ELF-1 (cell line): ENCODE data around the gene CHCHD6.
"Not testable (repeated sequence)": the region's sequence is repeated elsewhere in the genome, so short reads cannot be mapped to it uniquely, and the experiment has no call there.

ENCODE experiments used
- DNase-seq: peaks from one replicate; pipeline ENCODE4 v3.0.0-alpha.2; 2016; ENCODE audit warnings: low read depth, low spot score

Gene CHCHD6

GRCh38 chr3:126766653-126767052 lies 62.6 kb downstream of the CHCHD6 start:
- DNase-seq = no peak

- no peak for DNase-seq
Observed at GRCh38 chr3:126768903-126769302, 64.9 kb downstream of the CHCHD6 start.

GRCh38 chr3:126770096-126770495 lies 66.1 kb downstream of the CHCHD6 start:
- DNase-seq = no peak

DNA sequence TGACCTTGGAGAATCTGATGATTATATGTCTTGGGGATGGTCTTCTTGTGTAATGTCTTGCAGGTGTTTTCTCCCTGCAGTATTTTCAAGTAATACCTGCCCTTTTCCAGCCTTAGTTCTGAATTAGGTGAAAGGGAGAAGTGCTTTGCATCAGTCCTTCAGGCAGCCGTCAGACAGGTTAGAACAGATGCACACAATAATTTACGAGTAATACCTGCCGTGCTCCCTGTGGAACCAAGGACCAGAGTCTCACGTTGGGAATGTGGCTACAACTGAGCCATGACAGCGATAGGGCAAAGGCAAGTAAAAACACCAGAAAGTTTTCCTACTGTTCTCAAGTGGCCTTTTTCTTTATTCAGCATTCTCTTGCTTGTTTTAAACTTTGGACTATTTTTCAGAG lies 69.1 kb downstream of the CHCHD6 start:
- DNase-seq = no peak

DNA sequence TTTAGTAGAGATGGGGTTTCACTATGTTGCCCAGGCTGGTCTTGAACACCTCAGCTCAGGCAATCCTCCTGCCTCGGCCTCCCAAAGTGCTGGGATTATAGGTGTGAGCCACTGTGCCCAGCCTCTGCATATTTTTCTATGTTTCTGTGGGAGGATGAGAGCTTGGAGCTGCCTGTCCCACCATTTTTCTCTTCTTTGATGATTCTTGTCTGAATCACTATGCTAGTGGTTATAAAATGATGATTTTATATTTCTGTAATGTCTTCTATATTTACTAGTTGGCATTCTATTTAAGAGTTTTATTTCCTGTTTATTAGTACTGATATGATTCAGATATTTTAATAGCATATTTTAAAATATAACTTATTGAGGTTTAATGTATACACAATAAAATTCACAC lies 69.7 kb downstream of the CHCHD6 start:
- no peak for DNase-seq

- DNase-seq = no peak
Observed at GRCh38 chr3:126777366-126777765, 73.3 kb downstream of the CHCHD6 start.

GRCh38 chr3:126780666-126781065 lies 76.6 kb downstream of the CHCHD6 start:
- peak; percentile 43 for DNase-seq

DNA sequence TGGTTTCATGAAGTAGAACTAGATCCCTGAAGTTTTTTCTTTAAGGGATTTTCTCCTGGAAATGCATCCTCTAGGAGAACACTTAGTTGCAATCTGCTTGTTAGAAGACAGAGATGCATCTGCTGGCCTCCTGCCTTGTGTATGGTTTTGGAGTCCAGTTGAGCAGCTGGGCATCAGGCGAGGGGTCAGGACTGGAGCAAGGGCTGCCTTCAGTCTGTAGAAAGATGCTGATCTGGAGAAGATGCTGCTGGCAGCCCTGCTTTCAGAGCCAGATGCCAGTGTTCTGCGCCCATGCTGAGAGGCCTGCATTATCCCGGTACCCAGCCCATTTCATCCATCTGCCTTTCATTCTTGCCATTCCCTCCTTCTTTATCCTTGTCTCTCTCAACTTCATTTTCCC lies 77.4 kb downstream of the CHCHD6 start:
- no peak for DNase-seq

- peak; percentile 9 for DNase-seq
Observed at GRCh38 chr3:126781889-126782491, 78.0 kb downstream of the CHCHD6 start.

DNA sequence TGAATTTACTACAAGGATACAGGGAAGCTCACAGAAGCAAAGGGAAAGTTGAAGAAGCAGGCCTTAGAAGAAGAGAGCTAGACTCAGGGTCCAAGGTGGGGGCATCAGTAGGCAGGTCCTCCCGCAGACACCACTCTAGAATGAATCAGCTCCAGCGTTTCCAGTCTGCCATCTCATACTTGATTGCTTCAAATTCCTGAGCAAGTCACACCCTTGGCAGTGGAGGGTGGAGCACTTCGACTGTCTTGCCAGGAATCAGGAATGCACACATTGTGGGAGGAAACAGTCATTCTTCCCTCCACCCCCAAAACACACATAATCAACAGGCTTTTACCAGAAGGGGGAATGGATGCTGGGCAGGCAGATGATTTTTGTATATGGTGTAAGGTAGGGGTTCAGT lies 78.5 kb downstream of the CHCHD6 start:
- DNase-seq = peak; percentile 42

DNA sequence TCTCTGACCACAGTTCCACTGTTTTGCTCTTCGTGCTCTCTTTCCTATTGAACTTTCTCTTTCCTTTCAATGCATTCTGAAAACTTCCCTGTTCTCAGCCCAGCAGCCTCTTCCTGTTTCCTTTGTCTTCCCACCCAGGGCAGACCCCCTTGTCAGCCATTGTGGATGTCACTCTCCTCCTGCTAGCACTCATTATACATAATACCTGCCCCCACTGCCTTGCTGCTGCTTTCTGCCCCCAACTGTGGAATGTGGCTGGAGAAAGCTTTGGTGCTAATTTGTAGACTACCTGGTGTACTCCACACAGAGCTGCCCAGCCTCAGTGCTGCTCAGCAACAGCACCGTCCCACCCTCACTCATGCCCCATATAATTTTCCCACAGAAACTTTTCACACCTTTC lies 80.2 kb downstream of the CHCHD6 start:
- peak; percentile 29 for DNase-seq

- DNase-seq = peak; percentile 53
Observed at GRCh38 chr3:126791320-126791719, 87.3 kb downstream of the CHCHD6 start.

- no peak for DNase-seq
Observed at GRCh38 chr3:126792998-126793397, 89.0 kb downstream of the CHCHD6 start.

DNA sequence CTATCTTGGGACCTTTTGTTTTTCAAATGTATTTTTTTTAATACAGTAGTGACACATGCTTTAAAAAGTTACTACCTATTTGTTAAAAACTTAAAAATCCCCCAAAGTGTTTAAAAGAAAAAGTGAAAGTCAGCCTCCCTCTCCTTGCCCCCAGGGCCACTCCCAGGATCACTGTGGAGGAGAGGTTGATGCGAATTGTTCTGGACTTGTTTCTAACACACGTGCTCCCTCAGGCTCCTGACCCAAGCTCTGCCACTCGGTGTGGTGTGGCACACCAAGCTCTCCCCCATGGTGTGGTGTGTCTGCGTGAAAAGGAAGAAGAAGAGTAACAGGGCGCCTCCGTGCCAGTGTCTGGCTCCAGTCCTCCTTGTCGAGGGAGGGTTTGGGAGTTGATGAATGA lies 93.5 kb downstream of the CHCHD6 start:
- DNase-seq = no peak

GRCh38 chr3:126798521-126798920 lies 94.5 kb downstream of the CHCHD6 start:
- DNase-seq = no peak

GRCh38 chr3:126799099-126799498 lies 95.1 kb downstream of the CHCHD6 start:
- no peak for DNase-seq

DNA sequence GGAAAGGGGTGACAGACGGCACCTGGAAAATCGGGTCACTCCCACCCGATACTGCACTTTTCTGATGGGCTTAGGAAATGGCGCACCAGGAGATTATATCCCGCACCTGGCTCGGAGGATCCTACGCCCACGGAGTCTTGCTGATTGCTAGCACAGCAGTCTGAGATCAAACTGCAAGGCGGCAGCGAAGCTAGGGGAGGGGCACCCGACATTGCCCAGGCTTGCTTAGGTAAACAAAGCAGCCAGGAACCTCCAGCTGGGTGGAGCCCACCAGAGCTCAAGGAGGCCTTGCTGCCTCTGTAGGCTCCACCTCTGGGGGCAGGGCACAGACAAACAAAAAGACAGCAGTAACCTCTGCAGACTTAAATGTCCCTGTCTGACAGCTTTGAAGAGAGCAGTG lies 97.3 kb downstream of the CHCHD6 start:
- DNase-seq = not testable (repeated sequence)

GRCh38 chr3:126807795-126808194 lies 103.8 kb downstream of the CHCHD6 start:
- no peak for DNase-seq

GRCh38 chr3:126811530-126811929 lies 107.5 kb downstream of the CHCHD6 start:
- DNase-seq = no peak

GRCh38 chr3:126816298-126816697 lies 112.3 kb downstream of the CHCHD6 start:
- DNase-seq = no peak

DNA sequence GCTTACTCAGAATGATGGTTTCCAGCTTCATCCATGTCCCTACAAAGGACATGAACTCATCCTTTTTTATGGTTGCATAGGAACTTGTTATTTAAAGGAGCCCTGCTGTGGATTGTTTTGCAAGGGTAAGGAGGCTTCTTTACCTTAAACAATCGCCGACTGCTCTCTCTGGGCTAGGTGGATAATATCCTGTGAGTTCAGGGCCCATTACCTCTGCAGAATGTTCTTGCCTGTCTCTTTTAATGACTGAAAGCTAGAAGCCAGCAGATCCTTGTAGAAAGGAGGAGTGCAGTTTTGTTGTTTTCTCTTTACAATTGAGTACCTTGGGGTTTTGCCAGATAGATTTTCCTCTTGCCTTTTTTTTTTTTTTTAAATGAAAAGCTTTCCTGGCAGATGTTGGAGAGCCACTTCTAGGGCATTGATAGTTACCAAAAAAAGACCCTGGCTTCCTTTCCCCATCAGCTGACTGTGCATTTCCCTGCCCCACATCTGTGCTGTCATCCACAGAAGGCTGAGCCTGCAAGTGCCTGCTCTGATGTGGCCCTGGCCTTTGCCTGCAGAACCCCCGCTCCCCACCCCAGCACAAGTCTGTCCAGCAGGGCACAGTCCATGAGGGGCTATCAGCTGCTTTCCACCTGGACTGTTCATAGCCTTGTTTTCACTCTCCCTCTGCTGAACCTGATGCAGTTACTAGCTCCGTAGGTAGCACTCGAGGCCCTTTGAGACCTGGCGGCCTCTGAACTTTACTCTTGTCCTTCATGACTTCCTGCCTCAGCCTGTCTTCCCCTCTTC lies 113.1 kb downstream of the CHCHD6 start:
- DNase-seq = no peak

DNA sequence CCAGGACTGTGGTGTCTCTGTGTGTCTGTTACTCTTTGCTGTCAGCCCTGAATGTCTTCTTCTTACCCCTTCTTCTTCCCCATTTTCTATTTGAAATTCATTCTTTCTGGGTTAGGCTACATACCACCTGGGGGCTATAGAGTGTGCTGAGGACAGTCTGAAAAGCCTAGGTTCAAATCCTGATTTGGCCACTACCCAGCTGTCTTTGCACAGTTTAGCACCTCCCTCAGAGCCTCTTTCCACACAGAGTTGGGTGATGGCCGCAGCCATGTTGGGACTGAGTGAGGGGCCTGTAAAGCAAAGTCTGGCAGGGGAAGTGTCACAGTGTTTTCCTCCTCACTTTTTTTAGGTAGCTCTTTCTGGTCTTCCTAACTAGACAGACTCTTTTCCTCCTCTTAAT lies 113.7 kb downstream of the CHCHD6 start:
- no peak for DNase-seq

DNA sequence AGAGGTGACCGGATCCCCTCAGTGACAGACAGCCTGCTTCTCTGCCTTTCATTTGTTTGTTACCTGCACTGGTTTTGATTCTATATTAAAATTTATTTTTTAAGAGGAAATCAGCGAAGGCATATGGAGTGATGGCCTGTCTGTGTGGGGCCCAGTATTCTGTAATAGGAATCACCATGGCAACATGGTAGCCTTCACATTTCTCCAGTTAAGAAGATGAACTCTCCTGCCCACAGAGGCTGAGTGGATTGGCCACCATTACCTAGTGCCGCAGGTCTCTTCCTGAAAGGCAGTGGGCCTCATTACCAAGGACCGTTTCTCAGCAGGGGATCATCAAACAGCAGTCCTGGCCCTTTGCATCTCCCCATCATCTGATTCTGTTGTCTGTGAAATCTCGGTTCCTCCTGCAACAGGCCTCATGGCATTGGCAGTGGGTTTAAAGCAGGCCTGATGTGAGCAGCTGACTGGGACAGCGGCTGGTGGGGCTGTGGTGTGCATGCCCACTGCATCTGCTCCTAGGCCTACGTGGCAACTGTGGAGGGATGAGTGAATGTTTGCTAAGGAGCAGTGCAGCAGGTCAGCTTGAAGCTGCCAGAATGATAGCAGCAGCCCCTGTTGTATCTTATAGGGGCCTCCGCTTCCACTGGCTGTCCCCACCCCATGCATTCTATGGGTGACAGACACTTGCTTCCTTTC lies 114.5 kb downstream of the CHCHD6 start:
- DNase-seq = no peak
